ENCODE results near the gene CATSPER3.

GRCh38 chr5:134967607-134968006 lies at the start of gene CATSPER3:
- no peak for TF ChIP-seq TBP (IDR thresholded peaks at IDR 0.05; ENCODE audit: low read depth, low read length)
- no peak for TF ChIP-seq CTCF (IDR thresholded peaks at IDR 0.05; ENCODE audit: control extremely low read depth in 1 of 3, insufficient read depth in 1 of 3, low read depth in 1 of 3, low read length in 3 of 3)
